PFSK-1 (cell line): Measurements from ENCODE around the gene PHF20.

ENCODE experiments used
- FOXP2 ChIP-seq: optimal IDR thresholded peaks from 2 replicates; pipeline ENCODE3; 2011; ENCODE audit warnings: borderline replicate concordance, control low read depth, inconsistent platforms; ENCODE audit not compliant: insufficient read depth; ENCODE audit errors: extremely low read length, extremely low read depth
- POLR2AphosphoS5 ChIP-seq: IDR thresholded peaks from 2 replicates; pipeline ENCODE4 v1.6.1; 2012; ENCODE audit warnings: low read depth, mild to moderate bottlenecking, control low read depth, low read length, moderate library complexity
- SIN3A ChIP-seq: IDR thresholded peaks from 2 replicates; pipeline ENCODE4 v1.6.1; 2012; ENCODE audit warnings: mild to moderate bottlenecking, low read length, moderate library complexity, borderline replicate concordance; ENCODE audit not compliant: insufficient read depth
- TAF1 ChIP-seq: IDR thresholded peaks from 2 replicates; pipeline ENCODE4 v1.6.1; 2012; ENCODE audit warnings: low read length, control low read depth, borderline replicate concordance; ENCODE audit not compliant: insufficient read depth
- TF ChIP-seq, protein P1 (sequence below), 2 experiments: IDR thresholded peaks; 2 replicates each; pipeline versions ENCODE4 v1.6.1 to v1.8.0; 2011 to 2012; ENCODE audit warnings: low read depth in 2 of 2, low read length in 2 of 2, control low read depth in 1 of 2, inconsistent platforms in 1 of 2, mild to moderate bottlenecking in 1 of 2, moderate library complexity in 1 of 2; ENCODE audit not compliant: insufficient read depth in 1 of 2

Gene PHF20

DNA sequence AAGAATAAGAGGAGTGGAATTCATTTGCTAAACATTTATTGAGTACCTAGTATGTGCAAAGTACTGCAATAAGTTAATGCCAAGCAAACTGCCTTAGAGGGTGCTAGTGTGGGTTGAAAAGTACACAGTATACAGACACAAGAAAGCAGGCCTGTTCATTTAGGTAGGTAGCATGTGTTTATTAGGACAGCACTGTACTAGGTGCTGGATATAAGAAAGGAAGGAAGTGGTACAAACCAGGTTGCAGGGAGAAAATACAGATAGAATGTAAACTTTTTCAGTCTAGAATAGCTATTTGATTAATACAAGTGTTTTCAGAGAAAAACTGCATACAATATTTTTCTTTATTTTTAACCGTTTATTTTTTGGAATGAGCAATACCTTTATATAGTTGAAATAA lies 68.1 kb downstream of the PHF20 start:
- TF ChIP-seq, protein P1, sequence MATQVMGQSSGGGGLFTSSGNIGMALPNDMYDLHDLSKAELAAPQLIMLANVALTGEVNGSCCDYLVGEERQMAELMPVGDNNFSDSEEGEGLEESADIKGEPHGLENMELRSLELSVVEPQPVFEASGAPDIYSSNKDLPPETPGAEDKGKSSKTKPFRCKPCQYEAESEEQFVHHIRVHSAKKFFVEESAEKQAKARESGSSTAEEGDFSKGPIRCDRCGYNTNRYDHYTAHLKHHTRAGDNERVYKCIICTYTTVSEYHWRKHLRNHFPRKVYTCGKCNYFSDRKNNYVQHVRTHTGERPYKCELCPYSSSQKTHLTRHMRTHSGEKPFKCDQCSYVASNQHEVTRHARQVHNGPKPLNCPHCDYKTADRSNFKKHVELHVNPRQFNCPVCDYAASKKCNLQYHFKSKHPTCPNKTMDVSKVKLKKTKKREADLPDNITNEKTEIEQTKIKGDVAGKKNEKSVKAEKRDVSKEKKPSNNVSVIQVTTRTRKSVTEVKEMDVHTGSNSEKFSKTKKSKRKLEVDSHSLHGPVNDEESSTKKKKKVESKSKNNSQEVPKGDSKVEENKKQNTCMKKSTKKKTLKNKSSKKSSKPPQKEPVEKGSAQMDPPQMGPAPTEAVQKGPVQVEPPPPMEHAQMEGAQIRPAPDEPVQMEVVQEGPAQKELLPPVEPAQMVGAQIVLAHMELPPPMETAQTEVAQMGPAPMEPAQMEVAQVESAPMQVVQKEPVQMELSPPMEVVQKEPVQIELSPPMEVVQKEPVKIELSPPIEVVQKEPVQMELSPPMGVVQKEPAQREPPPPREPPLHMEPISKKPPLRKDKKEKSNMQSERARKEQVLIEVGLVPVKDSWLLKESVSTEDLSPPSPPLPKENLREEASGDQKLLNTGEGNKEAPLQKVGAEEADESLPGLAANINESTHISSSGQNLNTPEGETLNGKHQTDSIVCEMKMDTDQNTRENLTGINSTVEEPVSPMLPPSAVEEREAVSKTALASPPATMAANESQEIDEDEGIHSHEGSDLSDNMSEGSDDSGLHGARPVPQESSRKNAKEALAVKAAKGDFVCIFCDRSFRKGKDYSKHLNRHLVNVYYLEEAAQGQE (IDR thresholded peaks at IDR 0.05; ENCODE audit: insufficient read depth in 1 of 2, low read depth in 2 of 2, low read length in 2 of 2): no peak

DNA sequence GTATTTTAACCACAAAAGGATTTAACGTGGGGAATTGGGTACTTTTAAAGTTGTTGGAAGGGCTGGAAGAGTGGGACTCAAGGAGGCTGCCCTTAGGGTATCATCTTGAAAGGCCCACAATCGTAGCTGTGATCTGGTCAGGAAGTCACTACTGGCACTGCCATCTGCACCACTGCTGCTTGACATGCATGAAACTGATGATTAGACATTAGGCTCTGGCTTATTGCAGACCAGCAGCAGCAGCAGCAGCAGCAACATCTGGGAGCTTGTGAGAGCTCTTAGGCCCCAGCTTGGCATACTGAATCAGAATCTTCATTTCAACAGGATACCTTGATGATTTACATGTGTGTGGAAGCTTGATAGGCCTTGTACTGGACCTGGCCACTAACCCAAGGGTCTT lies 68.6 kb downstream of the PHF20 start:
- TF ChIP-seq, protein P1 (IDR thresholded peaks at IDR 0.05; ENCODE audit: insufficient read depth in 1 of 2, low read depth in 2 of 2, low read length in 2 of 2): no peak
- TF ChIP-seq SIN3A (no peak), TAF1 (no peak), POLR2AphosphoS5 (no peak), FOXP2 (no peak)

DNA sequence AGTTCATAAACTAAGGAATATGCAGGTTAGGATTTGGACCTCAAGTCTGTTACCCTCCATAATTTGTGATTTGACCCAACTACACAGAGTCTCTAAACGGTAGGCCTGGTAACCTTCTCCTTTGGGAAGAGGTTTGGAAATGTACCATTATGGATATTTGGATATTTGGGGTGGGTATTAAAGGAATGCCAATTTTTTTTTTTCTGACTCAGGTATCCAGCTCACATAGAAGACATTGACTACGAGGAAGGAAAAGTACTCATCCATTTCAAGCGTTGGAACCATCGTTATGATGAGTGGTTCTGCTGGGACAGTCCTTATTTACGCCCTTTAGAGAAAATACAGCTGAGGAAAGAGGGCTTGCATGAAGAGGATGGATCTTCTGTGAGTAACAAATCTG lies 70.5 kb downstream of the PHF20 start:
- TF ChIP-seq, protein P1 (IDR thresholded peaks at IDR 0.05; ENCODE audit: insufficient read depth in 1 of 2, low read depth in 2 of 2, low read length in 2 of 2): no peak
- TF ChIP-seq POLR2AphosphoS5 (no peak), SIN3A (no peak), FOXP2 (no peak), TAF1 (no peak)

DNA sequence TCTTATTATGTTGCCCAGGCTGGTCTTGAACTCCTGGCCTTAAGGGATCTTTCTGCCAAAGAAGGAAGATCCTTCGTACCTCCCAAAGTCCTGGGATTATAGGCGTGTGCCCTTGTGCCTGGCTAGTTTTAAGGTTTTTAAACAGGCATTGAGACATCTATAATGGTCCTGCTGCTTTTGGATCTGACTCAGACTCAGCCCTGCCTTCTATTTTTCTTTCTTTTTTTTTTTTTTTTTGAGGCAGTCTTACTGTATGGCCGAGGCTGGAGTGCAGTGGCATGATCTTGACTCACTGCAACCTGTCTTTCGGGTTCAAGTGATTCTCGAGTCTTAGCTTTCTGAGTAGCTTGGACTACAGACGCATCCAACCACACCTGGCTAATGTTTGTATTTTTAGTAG lies 73.7 kb downstream of the PHF20 start:
- TF ChIP-seq, protein P1 (IDR thresholded peaks at IDR 0.05; ENCODE audit: insufficient read depth in 1 of 2, low read depth in 2 of 2, low read length in 2 of 2): no peak
- no peak for TF ChIP-seq TAF1
- no peak for TF ChIP-seq FOXP2
- TF ChIP-seq POLR2AphosphoS5: no peak
- TF ChIP-seq SIN3A: no peak

DNA sequence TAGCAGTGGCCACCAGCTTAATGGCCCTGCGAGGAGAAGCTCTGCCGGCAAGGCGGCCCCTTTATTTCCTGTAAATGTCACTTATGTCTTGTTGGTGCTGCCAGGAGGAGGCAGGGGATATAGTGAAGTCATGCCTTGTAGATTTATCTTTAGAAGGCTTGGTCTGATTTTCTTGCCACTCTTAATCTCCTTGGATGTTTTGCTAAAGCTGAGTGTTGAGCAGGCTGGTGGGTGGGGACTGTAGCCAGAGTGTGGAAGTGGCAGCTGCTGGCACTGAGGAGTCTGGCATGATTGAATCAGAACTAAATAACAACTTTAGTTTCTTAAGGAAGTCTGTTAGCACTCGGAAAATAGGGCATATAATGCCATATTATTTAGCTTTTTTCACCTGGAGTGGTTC lies 77.9 kb downstream of the PHF20 start:
- TF ChIP-seq SIN3A (no peak), TAF1 (no peak), FOXP2 (no peak), POLR2AphosphoS5 (no peak)
- TF ChIP-seq, protein P1 (IDR thresholded peaks at IDR 0.05; ENCODE audit: insufficient read depth in 1 of 2, low read depth in 2 of 2, low read length in 2 of 2): no peak
